DOHH2 (cell line): ENCODE measurements around the gene TNFRSF11A.

Source experiments
- H3F3A ChIP-seq: fragments of 200-600 bp; sonication (generic), shearing (Covaris generic); 2 replicates; pipeline ENCODE4 v1.6.0; 2016; ENCODE audit warnings: antibody characterized with exemption, mild to moderate bottlenecking; ENCODE audit not compliant: control insufficient read depth, insufficient read depth
- H3K27ac ChIP-seq: fragments of 200-600 bp; sonication (generic); 2 replicates; pipeline ENCODE4 v1.5.1; 2014; ENCODE audit warnings: low read depth, mild to moderate bottlenecking, low read length, moderate library complexity
- H3K27me3 ChIP-seq: fragments of 200-600 bp; sonication (generic); 2 replicates; pipeline ENCODE4 v1.6.1; 2014; ENCODE audit warnings: mild to moderate bottlenecking, low read length, mixed read lengths; ENCODE audit not compliant: control insufficient read depth
- H3K36me3 ChIP-seq: fragments of 200-600 bp; sonication (generic); 2 replicates; pipeline ENCODE4 v1.6.1; 2014; ENCODE audit warnings: mild to moderate bottlenecking, low read length, moderate library complexity, mixed read lengths; ENCODE audit not compliant: control insufficient read depth
- H3K4me1 ChIP-seq: fragments of 200-600 bp; sonication (generic); 2 replicates; pipeline ENCODE4 v1.6.1; 2014; ENCODE audit warnings: mild to moderate bottlenecking, low read length, mixed read lengths; ENCODE audit not compliant: control insufficient read depth
- H3K4me2 ChIP-seq: fragments of 200-600 bp; sonication (generic); 2 replicates; pipeline ENCODE4 v1.6.0; 2014; ENCODE audit warnings: mild to moderate bottlenecking, low read length, moderate library complexity
- H3K4me3 ChIP-seq: fragments of 200-600 bp; sonication (generic); 2 replicates; pipeline ENCODE4 v1.5.1; 2014; ENCODE audit warnings: mild to moderate bottlenecking, low read length, mixed read lengths
- H3K79me2 ChIP-seq: fragments of 200-600 bp; sonication (generic); 2 replicates; pipeline ENCODE4 v1.6.1; 2014; ENCODE audit warnings: mild to moderate bottlenecking, low read length, mixed read lengths; ENCODE audit not compliant: control insufficient read depth
- H3K9me2 ChIP-seq: fragments of 200-600 bp; sonication (generic); replicated peaks from 2 replicates; pipeline ENCODE4 v1.6.1; 2014; ENCODE audit warnings: mild to moderate bottlenecking, low read length, mixed read lengths; ENCODE audit not compliant: control insufficient read depth
- H3K9me3 ChIP-seq: fragments of 200-600 bp; sonication (generic); 2 replicates; pipeline ENCODE4 v1.6.1; 2014; ENCODE audit warnings: antibody characterized with exemption, low read length, mixed read lengths; ENCODE audit not compliant: control insufficient read depth, insufficient read depth
- H4K20me1 ChIP-seq: fragments of 200-600 bp; sonication (generic); 2 replicates; pipeline ENCODE4 v1.6.0; 2014; ENCODE audit warnings: low read depth, mild to moderate bottlenecking, antibody characterized with exemption, low read length, moderate library complexity; ENCODE audit not compliant: control insufficient read depth, insufficient read depth
- CTCF ChIP-seq: fragments of 200-600 bp; sonication (generic); IDR thresholded peaks from one replicate; pipeline ENCODE4 v1.5.1; 2014; ENCODE audit warnings: antibody characterized with exemption, mild to moderate bottlenecking, low read depth, low read length; ENCODE audit not compliant: poor library complexity, severe bottlenecking
- EZH2phosphoT487 ChIP-seq: fragments of 200-600 bp; sonication (generic); IDR thresholded peaks from 2 replicates; pipeline ENCODE4 v1.6.1; 2017; ENCODE audit warnings: borderline replicate concordance, mild to moderate bottlenecking, antibody characterized with exemption, low read length, moderate library complexity, mixed read lengths

TNFRSF11A gene

GRCh38 chr18:62339106-62339988 is 14.2 kb downstream of the TNFRSF11A start:
- TF ChIP-seq CTCF (no peak), EZH2phosphoT487 (no peak)
- H3K4me2 ChIP-seq: no peak overlapping the region

DNA sequence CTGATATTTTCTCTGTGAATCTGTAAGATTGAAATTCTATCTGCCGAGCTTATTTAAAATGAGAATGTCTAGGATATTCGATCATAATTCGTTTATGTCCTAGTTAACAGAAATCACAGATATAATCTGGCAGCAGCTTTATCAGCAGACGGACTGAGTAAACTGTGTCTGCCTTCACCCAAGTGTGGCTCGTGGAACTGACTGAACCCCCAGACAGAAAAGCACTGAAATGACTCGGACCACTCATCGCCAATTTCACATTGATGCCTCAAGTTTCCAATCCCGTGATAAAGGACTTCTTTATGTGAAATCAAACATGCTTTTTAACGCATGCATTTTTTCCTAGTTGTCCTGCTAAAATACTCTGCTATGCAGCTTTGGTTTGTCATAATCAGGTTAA is 15.9 kb downstream of the TNFRSF11A start:
- no peak overlapping the region for H3K4me3 ChIP-seq
- no peaks in the 10 kb centered on the region for H3K36me3 ChIP-seq
- H3K9me3 ChIP-seq: no peaks in the 10 kb centered on the region
- no peak overlapping the region for H3K4me2 ChIP-seq
- H3F3A ChIP-seq: no peaks in the 10 kb centered on the region
- peaks cover 9% of the 10 kb centered on the region for H3K27me3 ChIP-seq
- no peaks in the 10 kb centered on the region for H3K4me1 ChIP-seq
- H3K9me2 ChIP-seq: no peaks in the 10 kb centered on the region
- no peak for TF ChIP-seq CTCF
- no peak for TF ChIP-seq EZH2phosphoT487
- no peaks in the 10 kb centered on the region for H3K79me2 ChIP-seq
- H3K27ac ChIP-seq: no peak overlapping the region
- H4K20me1 ChIP-seq: no peaks in the 10 kb centered on the region

More at GRCh38 chr18:62339106-62339988, 14.2 kb downstream of the TNFRSF11A start:
- Histone ChIP-seq H3K9me2 (no peaks in the 10 kb centered on the region), H3F3A (no peaks in the 10 kb centered on the region), H3K27ac (no peak overlapping the region), H3K36me3 (no peaks in the 10 kb centered on the region), H3K4me3 (no peak overlapping the region), H3K9me3 (no peaks in the 10 kb centered on the region), H3K27me3 (peaks cover 9% of the 10 kb centered on the region), H3K4me1 (no peaks in the 10 kb centered on the region), H4K20me1 (no peaks in the 10 kb centered on the region), H3K79me2 (no peaks in the 10 kb centered on the region)

GRCh38 chr18:62341473-62341872 is 16.4 kb downstream of the TNFRSF11A start:
- Histone ChIP-seq H3F3A (no peaks in the 10 kb centered on the region), H4K20me1 (no peaks in the 10 kb centered on the region), H3K79me2 (no peaks in the 10 kb centered on the region), H3K9me3 (no peaks in the 10 kb centered on the region), H3K4me1 (peaks cover 1% of the 10 kb centered on the region; the same call in 1 of the 2 replicates), H3K4me3 (no peak overlapping the region), H3K27me3 (peaks cover 7% of the 10 kb centered on the region), H3K27ac (no peak overlapping the region), H3K4me2 (no peak overlapping the region), H3K9me2 (no peaks in the 10 kb centered on the region), H3K36me3 (no peaks in the 10 kb centered on the region)
- no peak for TF ChIP-seq CTCF
- no peak for TF ChIP-seq EZH2phosphoT487
